ENCODE measurements around the gene CMTM4.
"Not testable (repeated sequence)": the region's sequence is repeated elsewhere in the genome, so short reads cannot be mapped to it uniquely, and the experiment has no call there.

CMTM4 gene

DNA sequence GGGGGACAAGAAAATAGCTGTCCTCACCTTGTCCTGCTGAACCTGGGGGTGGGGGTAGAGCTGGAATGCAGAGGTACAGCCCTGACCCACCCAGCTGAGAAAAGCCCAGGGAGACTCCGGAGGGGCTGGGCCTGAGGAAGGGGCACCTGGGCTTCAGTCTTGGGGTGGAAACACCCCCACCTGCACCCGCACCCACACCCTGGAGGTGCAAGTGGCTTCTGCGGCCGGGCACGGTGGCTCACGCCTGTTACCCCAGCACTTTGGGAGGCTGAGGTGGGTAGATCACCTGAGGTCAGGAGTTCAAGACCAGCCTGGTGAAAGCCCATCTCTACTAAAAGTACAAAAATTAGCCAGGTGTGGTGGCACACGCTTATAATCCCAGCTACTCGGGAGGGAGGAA lies 84.6 kb downstream of the CMTM4 start:
- DNase-seq: not testable (repeated sequence)

DNA sequence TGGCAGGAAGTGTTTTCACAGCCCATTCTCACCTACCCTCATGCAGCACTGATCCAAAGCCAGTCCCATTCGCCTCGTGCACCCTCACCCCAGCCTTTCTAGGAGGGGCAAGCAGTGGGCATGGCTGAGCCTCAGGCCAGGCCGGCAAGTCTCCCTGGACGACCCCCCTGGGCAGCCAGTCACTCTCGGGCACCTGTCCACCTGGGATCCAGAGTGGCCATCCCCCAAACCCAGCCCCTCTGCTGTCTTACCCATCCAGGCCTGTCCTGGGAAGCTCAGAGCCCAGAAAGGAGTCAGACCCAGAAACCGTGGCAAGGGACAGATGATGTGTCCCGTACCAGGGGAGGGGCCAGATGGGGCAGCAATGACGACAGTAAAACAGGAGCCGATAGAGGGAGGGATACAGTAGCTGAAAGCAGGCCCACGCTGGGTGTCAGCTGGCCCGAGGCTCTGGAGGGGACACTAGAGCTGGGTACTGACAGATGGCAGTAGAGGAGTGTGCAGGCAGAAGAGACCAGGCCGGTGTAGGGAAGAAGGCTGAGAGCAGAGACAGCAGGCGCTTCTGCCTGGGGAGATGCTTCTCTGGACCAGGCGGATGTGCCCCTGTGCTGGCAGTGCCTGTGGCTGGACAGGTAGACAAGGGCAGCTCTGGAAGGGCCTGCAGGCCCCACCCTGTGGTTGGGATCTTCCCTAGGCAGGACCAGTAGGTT lies 86.3 kb downstream of the CMTM4 start:
- no peak for DNase-seq

DNA sequence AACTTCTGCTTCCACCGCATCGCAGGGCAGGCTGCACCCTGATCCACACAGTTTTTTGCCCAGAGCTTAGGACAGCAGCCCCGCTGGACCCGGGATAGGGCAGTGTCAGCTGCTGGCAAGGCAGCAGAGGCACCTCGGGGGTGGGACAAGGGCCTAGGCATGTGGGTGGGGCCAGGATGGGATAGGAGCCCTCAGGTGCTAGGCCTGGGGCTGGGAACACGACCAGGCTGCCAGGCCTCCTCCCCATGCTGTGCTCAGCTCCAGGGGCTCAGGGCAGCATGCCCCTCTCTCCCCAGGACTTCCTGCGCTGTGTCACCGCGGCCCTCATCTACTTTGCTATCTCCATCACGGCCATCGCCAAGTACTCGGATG lies 87.4 kb downstream of the CMTM4 start:
- DNase-seq: no peak

DNA sequence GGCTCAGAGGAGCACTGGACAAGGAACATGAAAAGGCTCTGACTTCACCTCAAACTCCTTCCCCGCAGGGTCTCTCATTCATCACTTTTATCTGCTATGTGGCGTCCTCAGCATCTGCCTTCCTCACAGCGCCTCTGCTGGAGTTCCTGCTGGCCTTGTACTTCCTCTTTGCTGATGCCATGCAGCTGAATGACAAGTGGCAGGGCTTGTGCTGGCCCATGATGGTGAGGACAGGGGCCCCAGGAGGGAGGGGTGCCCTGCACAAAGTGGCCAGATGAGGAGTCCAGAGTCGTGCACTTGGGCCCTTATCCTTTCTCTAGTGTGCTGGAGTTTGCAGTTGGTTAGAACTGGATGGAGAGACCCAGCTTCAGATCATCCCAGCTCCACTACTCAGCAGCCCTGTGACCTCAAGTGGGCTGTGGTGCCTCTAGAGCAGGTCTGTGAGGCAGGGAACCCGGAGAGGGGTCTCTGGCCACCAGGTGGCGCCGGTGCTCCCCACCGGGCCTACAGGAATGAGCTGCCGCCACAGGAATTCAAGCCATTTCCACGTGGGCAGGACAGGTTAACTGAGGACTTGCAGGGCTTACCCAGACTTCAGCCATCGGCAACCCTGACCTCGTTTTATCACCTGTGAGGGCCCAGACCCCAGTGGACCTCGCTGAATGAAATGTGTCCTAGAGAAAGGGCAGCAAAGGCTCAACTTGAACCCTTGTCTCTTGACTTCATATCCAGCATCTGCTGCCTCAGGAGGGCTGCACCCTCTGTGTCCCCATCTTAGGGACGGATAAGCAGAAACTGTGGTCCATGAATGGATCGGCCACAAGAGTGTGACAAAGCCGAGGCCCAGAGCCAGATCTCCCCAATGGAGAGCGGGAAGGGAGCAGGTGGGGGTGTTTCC lies 88.1 kb downstream of the CMTM4 start:
- peak; percentile 84 to 85 for DNase-seq

DNA sequence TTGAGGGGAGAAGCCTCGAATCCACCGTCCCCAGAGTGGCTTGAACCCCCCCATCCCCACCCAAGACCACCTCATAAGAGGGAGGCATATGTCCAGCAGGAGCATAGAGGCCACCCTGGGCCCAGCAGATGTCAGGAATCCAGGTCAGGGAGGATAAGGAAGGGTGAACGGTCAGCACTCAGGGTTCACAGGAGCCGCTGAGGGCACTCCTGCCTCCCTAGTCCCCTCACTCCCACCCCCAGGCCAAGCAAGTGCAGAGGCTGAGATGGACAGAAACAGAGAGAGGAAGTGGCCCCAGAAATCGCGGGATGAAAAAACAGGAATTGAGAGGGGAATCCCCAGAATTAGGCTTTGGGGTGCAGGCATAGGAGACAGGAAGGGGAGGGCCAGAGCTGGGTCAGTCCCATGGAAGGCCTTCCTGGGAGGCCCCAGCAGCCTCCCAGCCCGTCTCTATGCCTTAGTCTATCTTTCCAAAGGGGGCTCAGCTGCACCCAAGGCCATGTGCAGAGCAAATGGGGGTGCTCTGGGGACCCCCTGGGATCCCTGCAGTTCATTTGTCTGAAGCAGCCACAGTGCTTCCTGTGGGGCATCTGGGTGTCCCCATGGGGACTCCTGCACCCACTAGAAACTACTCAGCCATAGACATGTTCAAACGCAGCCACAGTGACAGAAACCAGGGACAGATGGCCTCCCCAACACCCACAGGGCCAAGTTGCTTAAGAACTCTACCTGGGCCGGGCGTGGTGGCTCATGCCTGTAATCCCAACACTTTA lies 90.4 kb downstream of the CMTM4 start:
- DNase-seq: peak in 1 of 2 experiments; percentile 29

DNA sequence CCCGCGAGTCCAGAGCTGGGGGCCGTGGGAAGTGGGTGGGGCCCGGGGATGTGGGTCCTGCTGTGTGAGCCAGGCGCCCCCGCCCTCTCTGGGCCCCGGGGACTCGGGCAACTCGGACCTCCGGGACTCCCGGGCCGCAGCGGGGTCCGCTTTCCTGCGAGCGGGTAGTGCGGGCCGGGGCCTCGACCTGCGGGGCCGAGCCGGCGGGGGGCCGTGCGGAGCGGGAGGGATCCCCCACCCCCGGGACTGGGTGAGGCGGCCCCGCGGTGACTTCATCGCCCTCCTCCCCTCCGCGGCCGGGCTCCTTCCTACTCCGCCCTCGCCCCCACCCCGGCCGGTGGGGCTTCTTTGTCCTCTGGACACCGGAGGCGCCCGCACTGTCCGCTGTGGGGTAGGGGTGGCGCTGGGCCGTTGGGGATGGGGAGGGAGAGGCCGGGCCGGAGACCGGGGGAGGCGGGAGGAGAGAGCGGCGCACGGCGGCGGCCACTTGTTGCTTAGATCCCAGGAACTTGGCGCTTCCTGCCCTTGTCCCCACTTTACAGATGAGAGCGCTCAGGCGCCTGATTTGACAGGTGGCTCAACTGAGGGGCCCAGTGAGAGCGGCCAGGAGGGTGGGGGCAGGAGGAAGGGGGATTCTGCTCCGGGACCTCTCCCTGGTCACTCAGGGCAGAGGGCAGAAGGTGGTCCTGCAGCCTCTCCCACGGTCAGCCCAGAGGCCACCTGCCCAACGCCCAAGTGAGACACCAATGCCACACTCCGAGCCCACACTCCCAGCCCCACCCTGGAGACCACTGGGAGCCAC lies 91.2 kb downstream of the CMTM4 start:
- DNase-seq: peak in 1 of 2 experiments; percentile 14

DNA sequence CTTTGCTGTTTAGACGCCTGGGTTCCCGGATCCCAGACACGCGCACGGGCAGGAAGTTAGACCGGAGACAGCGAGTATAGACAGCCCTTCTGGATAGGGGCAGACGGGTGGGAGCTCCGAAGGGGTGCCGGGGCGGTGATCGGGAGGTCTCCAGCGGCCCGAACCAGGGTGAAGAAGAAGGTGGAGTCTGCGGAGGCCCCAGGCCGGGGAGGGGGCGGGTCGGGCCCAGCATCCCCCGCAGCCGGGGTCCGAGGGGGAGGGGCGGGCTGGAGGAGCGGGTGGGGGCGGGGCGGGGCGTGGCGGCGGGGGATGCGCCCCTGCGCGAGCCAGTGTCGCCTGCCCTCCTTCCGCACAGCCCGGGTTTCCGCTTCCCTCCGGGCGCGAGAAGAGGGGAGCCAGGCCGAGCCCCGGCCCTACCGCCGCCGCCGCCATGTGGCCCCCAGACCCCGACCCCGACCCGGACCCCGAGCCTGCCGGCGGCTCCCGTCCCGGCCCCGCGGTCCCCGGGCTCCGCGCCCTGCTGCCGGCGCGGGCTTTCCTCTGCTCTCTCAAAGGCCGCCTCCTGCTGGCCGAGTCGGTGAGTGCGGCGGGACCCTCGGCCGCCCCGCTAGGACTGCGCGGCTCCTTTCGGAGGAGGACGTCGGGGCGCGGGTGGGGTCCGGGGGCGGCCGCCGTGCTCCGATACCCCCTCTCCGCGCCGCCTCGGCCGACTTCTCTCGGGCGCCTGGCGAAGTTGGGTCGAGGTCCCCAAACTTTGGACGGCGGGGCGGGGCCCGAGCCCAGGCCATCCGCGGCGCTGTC lies 92.0 kb downstream of the CMTM4 start, which contains the start of gene CMTM3:
TSS of gene CMTM3 (plus strand) at position 329 of the 801 bp plus-strand sequence. CDS start at position 431, 102 bp downstream.
- DNase-seq: peak; percentile 86 to 88

DNA sequence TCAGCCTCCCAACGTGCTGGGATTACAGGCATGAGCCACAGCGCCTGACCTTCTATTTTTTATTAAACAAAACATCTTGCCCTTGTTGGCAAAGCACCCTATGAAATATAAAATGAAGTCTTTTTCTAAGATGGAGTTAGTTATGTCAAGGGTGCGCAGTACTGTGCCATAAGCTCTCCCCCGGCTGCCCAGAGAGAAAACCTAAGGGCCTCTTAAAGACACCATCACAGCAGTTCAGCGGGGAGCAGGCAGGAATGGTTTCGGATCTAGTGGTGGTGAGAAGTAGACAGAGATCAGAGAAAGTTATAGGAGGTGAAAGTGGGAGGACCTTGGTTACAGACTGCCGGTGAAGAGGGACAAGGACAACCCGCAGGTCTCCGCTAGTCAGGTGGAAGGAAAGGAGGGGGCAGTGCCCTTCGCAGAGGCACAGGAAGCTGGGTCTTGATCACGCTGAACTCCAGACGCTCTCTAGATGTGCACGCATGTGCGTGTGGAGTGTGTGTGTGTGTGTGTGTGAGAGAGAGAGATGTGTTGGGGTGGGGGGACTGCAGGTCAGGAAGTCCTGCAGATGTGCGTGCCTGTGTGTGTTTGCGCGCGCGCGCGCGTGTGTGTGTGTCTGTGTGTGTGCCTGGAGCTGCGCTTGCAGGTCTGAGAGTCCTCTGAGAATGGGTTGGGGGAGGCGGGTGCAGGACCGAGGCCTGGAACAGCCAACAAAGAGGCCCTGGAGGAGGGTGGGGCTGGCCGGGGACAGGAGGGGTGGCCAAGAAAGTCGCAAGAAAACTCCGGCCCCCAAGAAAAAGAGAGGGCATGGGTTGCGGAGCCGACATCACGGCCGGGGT lies 92.8 kb downstream of the CMTM4 start:
- peak; percentile 89 to 91 for DNase-seq

DNA sequence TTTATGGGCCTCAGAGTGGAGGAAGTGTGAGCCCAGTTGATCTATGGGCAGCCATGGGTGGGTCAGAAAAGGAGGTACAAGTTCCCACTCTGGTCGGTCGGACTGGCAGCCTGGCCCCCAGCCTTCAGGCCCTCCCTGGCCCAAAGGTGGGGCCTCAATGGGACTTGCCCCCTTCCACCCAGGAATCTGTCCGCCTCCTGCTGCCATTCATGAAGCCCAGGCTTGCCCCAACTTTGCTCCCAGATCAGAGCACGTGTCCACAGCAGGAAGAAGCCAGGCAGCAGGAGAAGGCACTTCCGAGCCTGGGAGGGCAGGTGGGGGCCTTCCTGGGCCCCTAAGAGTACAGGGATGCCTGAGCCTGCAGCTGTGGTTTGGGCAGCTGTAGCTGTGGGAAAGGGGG lies 95.1 kb downstream of the CMTM4 start:
- DNase-seq: no peak

DNA sequence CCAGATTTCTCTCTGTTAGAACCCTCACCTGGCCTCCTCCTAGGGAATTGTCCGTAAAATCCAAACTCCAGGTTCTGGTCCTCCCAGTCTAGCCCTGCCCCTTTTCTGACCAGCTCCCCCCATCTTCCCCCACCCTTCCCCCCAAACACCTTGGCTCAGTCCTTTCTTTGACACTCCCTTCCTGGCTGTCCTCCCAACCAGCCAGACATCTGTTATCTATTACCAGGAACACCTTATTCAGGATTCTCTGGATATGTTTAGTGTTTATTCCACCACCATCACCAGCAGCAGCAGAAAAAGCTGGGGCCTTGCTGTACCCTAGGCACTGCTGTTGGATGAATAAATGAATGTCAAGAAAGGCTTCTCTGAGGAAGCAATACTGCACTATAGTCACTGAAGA lies 96.1 kb downstream of the CMTM4 start:
- no peak for DNase-seq

DNA sequence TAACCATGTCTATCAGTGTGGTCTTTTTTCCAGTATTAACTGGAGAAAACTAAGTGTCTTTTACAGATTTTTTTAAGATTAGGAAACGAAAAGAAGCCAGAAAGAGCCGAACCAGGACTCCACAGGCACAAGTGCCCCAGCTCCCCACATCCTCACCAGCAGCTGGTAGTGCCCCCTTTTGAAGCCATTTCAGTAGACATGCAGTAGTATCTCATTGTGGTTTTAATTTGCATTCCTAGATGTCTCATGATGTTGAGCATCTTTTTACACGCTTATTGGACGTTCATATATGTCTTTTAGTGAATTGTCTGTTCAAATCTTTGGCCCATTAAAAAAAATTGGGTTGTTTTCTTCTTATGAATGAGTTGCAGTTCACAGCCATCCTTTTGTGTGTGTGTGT lies 96.8 kb downstream of the CMTM4 start:
- DNase-seq: no peak

DNA sequence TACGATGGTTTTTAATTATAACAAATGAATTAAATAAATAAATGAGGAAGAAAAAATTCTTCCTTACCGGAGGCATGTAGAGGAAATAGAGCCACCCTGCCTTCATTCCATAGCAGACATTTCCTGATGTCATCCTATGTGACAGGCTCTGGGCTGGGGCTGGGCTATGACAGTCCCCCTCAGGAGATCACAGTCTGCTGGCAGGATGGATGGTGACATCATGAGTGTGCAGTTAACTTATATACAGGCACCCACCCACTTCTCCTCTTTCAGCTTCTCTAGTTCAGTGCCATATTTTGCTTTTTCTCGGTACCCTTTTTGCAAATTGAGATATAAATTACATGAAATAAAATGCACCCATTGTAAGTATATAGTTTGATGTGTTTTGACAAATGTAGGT lies 98.4 kb downstream of the CMTM4 start:
- DNase-seq: peak in 1 of 2 experiments; percentile 32

DNA sequence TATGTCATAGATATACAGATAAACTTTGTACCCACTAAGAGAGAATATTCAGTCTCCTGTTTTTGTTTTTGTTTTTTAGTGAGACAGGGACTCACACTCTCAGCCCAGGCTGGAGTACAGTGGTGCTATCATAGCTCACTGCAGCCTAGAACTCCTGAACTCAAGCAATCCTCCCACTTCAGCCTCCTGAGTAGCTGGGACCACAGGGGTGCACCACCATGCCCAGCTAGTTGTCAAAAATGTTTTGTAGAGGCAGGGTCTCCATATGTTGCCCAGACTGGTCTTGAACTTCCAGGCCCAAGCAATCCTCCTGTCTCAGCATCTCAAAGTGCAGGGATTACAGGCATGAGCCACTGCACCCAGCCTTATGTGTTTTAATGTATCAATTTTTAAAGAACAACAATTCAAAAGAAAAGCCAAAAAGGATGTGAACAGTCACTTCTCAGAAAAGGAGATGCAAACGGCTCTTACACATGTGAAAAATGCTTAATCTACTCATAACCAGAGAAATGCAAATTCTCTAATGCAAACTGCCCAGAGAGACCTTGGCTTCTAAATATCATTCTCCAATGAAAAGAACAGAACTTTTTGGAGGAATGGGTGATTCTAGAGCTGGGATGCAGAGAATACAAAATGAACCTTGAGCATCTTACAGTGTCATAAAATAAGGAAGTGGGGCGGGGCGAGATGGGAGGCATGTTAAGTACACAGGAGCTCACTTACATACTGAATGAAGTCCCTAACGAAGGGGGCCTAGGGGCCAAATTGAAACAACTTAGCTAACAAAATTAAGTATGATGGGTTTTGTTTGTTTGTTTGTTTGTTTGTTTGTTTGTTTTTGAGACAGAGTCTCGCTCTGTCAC lies 99.3 kb downstream of the CMTM4 start:
- DNase-seq: no peak

DNA sequence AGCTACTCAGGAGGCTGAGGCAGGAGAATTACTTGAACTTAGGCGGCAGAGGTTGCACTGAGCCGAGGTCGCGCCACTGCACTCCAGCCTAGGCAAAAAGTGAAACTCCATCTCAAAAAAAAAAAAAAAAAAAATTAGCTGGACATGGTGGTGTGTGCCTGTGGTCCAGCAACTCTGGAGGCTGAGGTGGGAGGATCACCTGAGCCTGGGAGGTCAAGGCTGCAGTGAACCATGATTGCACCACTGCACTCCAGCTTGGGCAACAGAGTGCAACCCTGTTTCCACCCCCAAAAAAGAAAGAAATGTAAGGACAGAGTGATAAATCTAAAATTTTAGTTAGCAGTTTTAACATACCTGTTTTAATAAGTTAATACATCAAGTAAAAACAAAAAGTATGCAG lies 100.0 kb downstream of the CMTM4 start:
- DNase-seq: not testable (repeated sequence)

DNA sequence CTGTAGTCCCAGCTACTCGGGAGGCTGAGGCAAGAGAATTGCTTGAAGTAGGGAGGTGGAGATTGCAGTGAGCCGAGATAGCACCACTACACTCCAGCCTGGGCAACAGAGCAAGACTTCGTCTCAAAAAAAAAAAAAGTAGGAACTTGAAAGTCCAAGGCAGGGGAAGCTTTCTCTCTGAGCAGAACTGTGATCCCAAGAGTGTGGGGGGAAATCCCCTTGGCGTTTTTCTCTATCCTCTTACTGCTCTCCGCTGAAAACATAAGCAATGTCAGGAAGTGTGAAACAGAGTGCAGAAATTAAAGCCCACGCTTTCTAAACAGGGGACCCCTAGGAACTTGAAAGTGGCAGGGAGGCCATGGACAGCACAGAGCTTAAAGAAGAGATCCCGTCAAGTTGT lies 101.8 kb downstream of the CMTM4 start:
- DNase-seq: no peak

DNA sequence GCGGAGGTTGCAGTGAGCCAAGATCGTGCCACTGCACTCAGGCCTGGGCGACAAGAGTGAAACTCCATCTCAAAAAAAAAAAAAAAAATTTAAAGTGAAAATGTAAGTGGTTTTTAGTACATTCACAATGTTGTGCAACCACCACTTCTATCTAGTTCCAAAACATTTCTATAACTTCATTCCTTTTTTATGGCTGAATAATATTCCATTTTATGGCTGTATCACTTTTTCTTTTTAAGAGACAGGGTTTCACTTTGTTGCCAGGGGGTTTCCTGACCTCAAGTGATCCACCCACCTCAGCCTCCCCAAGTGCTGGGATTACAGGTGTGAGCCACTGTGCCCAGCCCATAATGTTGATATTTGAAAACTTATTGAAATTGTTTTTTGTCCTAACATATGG lies 103.7 kb downstream of the CMTM4 start:
- no peak for DNase-seq

DNA sequence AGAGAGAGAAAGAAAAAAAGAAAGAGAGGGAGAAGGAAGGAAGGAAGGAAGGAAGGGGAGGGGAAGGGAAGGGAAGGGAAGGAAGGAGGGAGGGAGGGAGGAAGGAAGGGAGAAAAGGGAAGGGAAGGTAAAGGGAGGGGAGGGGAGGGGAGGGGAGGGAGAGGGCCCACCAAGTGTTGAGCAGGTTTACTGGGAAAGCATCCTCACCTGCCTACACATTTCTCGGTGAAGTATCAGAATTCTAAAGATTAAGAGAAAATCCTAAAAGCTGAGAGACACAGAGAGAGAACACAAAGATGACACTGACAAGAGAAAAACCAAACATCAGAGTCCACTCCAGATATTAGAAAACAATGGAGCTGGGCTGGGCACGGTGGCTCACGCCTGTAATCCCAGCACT lies 104.3 kb downstream of the CMTM4 start:
- no peak for DNase-seq

DNA sequence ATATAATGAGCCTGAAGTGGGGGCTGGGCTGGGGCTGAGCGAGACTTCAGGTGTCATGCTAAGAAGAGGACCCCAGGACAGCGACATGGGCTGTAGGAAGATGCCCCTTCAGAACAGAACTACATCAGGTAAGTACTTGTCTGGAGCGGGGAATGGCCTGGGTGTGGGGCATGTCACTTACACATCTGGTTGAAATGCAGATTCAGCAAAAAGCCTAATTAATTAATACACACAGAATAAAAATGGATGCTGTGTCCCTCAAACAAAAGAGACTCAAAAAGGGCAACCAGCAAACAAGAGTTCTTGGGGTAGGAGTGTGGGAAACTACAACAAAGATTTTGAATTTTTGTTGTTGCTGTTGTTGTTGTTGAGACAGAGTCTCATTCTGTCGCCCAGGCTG lies 105.5 kb downstream of the CMTM4 start:
- no peak for DNase-seq

DNA sequence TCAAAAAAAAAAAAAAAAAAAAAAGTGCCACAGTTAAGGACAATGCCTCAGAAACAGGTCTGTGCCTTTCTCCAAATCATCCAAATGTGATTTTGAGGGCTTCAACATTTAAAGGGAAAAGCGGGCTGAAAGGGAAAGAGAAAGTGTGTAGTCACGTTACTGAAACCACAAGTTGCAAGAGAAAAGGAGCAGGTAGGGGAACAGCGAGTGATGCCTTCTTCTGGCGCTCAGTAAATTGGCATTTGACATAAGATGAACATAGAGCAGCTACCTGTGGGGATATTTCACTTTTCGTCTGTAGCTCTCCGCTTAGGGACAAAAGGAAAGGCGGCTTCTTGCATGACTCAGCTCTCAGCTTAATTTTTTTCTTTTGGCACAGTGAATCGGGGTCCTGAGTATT lies 106.2 kb downstream of the CMTM4 start:
- peak in 1 of 2 experiments; percentile 14 for DNase-seq

All from Kasumi-1 (cell line).